GM19043 (cell line): ENCODE measurements around the gene AIFM1.
A peak's percentile ranks its signal among the peaks of the same experiment; 100 is the strongest.

Experiments used
- ATAC-seq: cut with Tn5 transposase; IDR thresholded peaks from one replicate; pipeline ENCODE4 v1.9.1; 2021; ENCODE audit warnings: low read depth; ENCODE audit not compliant: unreplicated experiment

The AIFM1 gene

GRCh38 chrX:130165703-130166502 is at the start of gene AIFM1:
AIFM1 (minus strand) TSS chrX:130165841; CDS start chrX:130165656, 185 bp downstream.
- ATAC-seq: peak; percentile 79

GRCh38 chrX:130213376-130213775 is 47.7 kb upstream of the AIFM1 start:
- no peak for ATAC-seq

GRCh38 chrX:130212371-130212770 is 46.7 kb upstream of the AIFM1 start:
- no peak for ATAC-seq

- no peak for ATAC-seq
Observed at GRCh38 chrX:130211415-130212186, 46.0 kb upstream of the AIFM1 start.

- no peak for ATAC-seq
Observed at GRCh38 chrX:130204647-130205046, 39.0 kb upstream of the AIFM1 start.

- ATAC-seq: no peak
Observed at GRCh38 chrX:130197464-130197863, 31.8 kb upstream of the AIFM1 start.

- ATAC-seq: no peak
Observed at GRCh38 chrX:130196466-130196865, 30.8 kb upstream of the AIFM1 start.

- no peak for ATAC-seq
Observed at GRCh38 chrX:130190801-130191200, 25.2 kb upstream of the AIFM1 start.

GRCh38 chrX:130186651-130187050 is 21.0 kb upstream of the AIFM1 start:
- ATAC-seq: no peak

GRCh38 chrX:130184857-130185256 is 19.2 kb upstream of the AIFM1 start:
- ATAC-seq: no peak

- no peak for ATAC-seq
Observed at GRCh38 chrX:130184168-130184567, 18.5 kb upstream of the AIFM1 start.

GRCh38 chrX:130179579-130180215 is 14.1 kb upstream of the AIFM1 start:
- ATAC-seq: no peak

GRCh38 chrX:130179170-130179569 is 13.5 kb upstream of the AIFM1 start:
- ATAC-seq: no peak

- no peak for ATAC-seq
Observed at GRCh38 chrX:130176942-130177341, 11.3 kb upstream of the AIFM1 start.

GRCh38 chrX:130176354-130176776 is 10.7 kb upstream of the AIFM1 start:
- ATAC-seq: peak; percentile 68

GRCh38 chrX:130174937-130175336 is 9.3 kb upstream of the AIFM1 start:
- no peak for ATAC-seq

- ATAC-seq: no peak
Observed at GRCh38 chrX:130174045-130174704, 8.5 kb upstream of the AIFM1 start.

GRCh38 chrX:130173190-130173895 is 7.7 kb upstream of the AIFM1 start:
- peak; percentile 34 for ATAC-seq

GRCh38 chrX:130172127-130172845 is 6.6 kb upstream of the AIFM1 start:
- ATAC-seq: no peak
